Measurements from ENCODE around the gene INSC. TPM values are rescaled to one million over a fixed set of nuclear protein-coding genes. Genes with fewer than 3 reads are reported as not detected.

Gene INSC
- total and polyA plus RNA-seq, 9 of the 15 experiments (the other 6 are each of a cell fraction or from before 2014, with no cell fraction given): not detected

DNA sequence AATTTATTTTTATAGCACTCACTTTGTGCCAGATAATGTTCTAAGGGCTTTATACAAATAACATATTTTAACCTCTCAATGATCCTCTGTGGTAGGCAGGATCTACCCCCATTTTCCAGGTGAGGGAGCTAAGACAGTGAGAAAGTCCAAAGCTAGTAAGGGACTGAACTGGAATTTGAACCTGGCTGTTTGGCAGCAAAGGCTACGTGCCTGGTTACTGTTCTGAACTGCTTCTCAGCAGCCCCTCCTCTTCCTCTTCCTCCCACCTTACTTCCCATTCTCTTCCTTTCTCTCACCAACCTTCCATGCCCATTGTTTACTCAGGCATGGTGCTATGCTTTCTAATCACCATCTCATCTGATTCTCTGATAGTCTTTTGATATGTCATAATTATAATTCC, 82.0 kb downstream of the INSC start (continued):
- TF ChIP-seq TCF7 (IDR thresholded peaks at IDR 0.05; ENCODE audit: borderline replicate concordance): no peak
- TF ChIP-seq SMAD3 (CRISPR knock-in tag; conservative IDR thresholded peaks at IDR 0.05): no peak

DNA sequence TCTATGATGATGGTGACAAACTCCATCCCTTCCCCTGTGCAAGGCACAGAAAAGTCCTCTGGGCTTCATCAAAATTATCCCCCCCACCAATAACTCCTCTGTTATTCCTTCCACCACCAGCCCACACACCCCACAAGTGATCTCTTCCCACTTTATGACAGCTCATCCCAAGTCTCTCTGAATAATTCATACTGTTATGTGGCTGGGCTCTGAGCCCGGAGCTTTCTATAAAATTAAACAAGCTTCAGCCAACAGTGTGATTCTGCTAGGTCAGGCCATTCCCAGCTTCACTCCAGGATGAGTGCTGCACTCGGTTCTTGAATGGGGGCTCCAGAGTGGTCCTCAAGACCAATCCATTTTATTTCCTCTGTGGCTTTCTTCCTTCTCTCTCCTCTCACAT, 83.0 kb downstream of the INSC start:
- no peak overlapping the region for H2AFZ ChIP-seq (ENCODE audit: low read depth, low read length)
- H3K27me3 ChIP-seq (ENCODE audit: control insufficient read depth in 2 of 2, insufficient read depth in 2 of 2, low read length in 2 of 2): peaks cover 0 to 9% of the 10 kb centered on the region in 2 experiments; a peak in 2 of 5 replicates
- H3K36me3 ChIP-seq (ENCODE audit: control insufficient read depth, insufficient read depth, low read length): no peaks in the 10 kb centered on the region
- no peaks in the 10 kb centered on the region for H3K9me1 ChIP-seq (ENCODE audit: control insufficient read depth, insufficient read depth, low read length)
- no peak overlapping the region for H3K9ac ChIP-seq (ENCODE audit: insufficient read depth in 1 of 2, low read depth in 2 of 2, low read length in 2 of 2)
- DNase-seq (ENCODE audit: extremely low read depth in 1 of 4, low spot score in 3 of 4) (no peak), ATAC-seq (no peak), FAIRE-seq (no peak)
- no peak overlapping the region for H3K4me2 ChIP-seq (ENCODE audit: insufficient read depth, low read length)
- intact Hi-C loops (cut with micrococcal nuclease) (no loop called here), in situ Hi-C loops (cut with MboI) (no loop called here)
- H3K9me3 ChIP-seq (replicated peaks; ENCODE audit: control insufficient read depth, insufficient read depth, low read depth, low read length): no peaks in the 10 kb centered on the region
- BruUV-seq (replicated peaks): no TSS peak
- no peaks in the 10 kb centered on the region for H3K79me2 ChIP-seq (ENCODE audit: control insufficient read depth, insufficient read depth, low read length)
- H4K20me1 ChIP-seq (replicated peaks; ENCODE audit: control insufficient read depth, insufficient read depth, low read length): no peaks in the 10 kb centered on the region
- 0% methylated on average over 2 of the region's 2 CpGs for WGBS (ENCODE audit: insufficient coverage, low coverage, missing lambda C conversion rate)
- no peak overlapping the region for H3K27ac ChIP-seq (ENCODE audit: extremely low read depth, low read depth, low read length)
- TF ChIP-seq ZFPM2 (CRISPR knock-in tag; IDR thresholded peaks at IDR 0.05): no peak
- TF ChIP-seq RAD21 (CRISPR knock-in tag; conservative IDR thresholded peaks at IDR 0.05 in 1 of 2, IDR thresholded peaks at IDR 0.05 in 1 of 2): no peak
- TF ChIP-seq RFX5 (IDR thresholded peaks at IDR 0.05; ENCODE audit: low read depth, low read length): no peak
- no peak for TF ChIP-seq NFIX (CRISPR knock-in tag; IDR thresholded peaks at IDR 0.05; ENCODE audit: low read depth)
- no peak for TF ChIP-seq TCF7L2 (IDR thresholded peaks at IDR 0.05; ENCODE audit: low read depth, low read length)
- no peak for TF ChIP-seq SIN3A (IDR thresholded peaks at IDR 0.05; ENCODE audit: borderline replicate concordance in 2 of 2, control insufficient read depth in 1 of 2, low read depth in 2 of 2, low read length in 2 of 2)
- TF ChIP-seq, protein P1, sequence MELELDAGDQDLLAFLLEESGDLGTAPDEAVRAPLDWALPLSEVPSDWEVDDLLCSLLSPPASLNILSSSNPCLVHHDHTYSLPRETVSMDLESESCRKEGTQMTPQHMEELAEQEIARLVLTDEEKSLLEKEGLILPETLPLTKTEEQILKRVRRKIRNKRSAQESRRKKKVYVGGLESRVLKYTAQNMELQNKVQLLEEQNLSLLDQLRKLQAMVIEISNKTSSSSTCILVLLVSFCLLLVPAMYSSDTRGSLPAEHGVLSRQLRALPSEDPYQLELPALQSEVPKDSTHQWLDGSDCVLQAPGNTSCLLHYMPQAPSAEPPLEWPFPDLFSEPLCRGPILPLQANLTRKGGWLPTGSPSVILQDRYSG (tag; conservative IDR thresholded peaks at IDR 0.05; ENCODE audit: low read depth): no peak
- no peak for TF ChIP-seq SETDB1 (IDR thresholded peaks at IDR 0.05; ENCODE audit: low read length)
- TF ChIP-seq ZNF668 (CRISPR knock-in tag; IDR thresholded peaks at IDR 0.05): no peak
- no peak for TF ChIP-seq HNRNPUL1 (IDR thresholded peaks at IDR 0.05; ENCODE audit: low read length)
- no peak for TF ChIP-seq CC2D1A (IDR thresholded peaks at IDR 0.05)
- no peak for TF ChIP-seq ILK (tag; IDR thresholded peaks at IDR 0.05; ENCODE audit: borderline replicate concordance, low read depth)
- no peak for TF ChIP-seq GABPB2 (CRISPR knock-in tag; conservative IDR thresholded peaks at IDR 0.05)
- TF ChIP-seq, protein P2, sequence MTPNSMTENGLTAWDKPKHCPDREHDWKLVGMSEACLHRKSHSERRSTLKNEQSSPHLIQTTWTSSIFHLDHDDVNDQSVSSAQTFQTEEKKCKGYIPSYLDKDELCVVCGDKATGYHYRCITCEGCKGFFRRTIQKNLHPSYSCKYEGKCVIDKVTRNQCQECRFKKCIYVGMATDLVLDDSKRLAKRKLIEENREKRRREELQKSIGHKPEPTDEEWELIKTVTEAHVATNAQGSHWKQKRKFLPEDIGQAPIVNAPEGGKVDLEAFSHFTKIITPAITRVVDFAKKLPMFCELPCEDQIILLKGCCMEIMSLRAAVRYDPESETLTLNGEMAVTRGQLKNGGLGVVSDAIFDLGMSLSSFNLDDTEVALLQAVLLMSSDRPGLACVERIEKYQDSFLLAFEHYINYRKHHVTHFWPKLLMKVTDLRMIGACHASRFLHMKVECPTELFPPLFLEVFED (CRISPR knock-in tag; conservative IDR thresholded peaks at IDR 0.05): no peak
- H3K4me1 ChIP-seq (replicated peaks in 1 of 2; ENCODE audit: control insufficient read depth in 2 of 2, insufficient read depth in 2 of 2, low read length in 2 of 2): no peaks in the 10 kb centered on the region
- H3K4me3 ChIP-seq: no peak overlapping the region
- ChIA-PET CTCF (ENCODE audit: low intra/inter-chr PET ratio) (no interaction called here), POLR2A (no interaction called here)
